Osteoblast (primary cell): ENCODE measurements around the gene CUX1. TPM values are rescaled to one million over a fixed set of nuclear protein-coding genes. Genes with fewer than 3 reads are reported as not detected.
A peak's percentile ranks its signal among the peaks of the same experiment; 100 is the strongest.

Experiments used
- DNase-seq: peaks from one replicate; pipeline ENCODE4 v3.0.0; 2011; ENCODE audit warnings: low spot score, mixed read lengths; ENCODE audit not compliant: insufficient read length; ENCODE audit errors: missing footprints
- H2AFZ ChIP-seq: 2 replicates; pipeline ENCODE4 v1.6.0; 2011; ENCODE audit warnings: mild to moderate bottlenecking, low read length
- H3K27ac ChIP-seq: 2 replicates; pipeline ENCODE4 v1.5.1; 2011; ENCODE audit warnings: mild to moderate bottlenecking, low read depth, low read length, moderate library complexity
- H3K27me3 ChIP-seq: 2 replicates; pipeline ENCODE4 v1.6.0; 2012; ENCODE audit warnings: mild to moderate bottlenecking, control low read depth, inconsistent platforms, low read length, moderate library complexity; ENCODE audit not compliant: insufficient read depth
- H3K36me3 ChIP-seq: 2 replicates; pipeline ENCODE4 v1.5.1; 2011; ENCODE audit warnings: mild to moderate bottlenecking, low read length, control low read depth, moderate library complexity; ENCODE audit not compliant: insufficient read depth
- H3K4me1 ChIP-seq: 2 replicates; pipeline ENCODE4 v1.5.1; 2011; ENCODE audit warnings: mild to moderate bottlenecking, low read length, control low read depth, moderate library complexity; ENCODE audit not compliant: insufficient read depth
- H3K4me2 ChIP-seq: 2 replicates; pipeline ENCODE4 v1.6.0; 2011; ENCODE audit warnings: mild to moderate bottlenecking, low read length; ENCODE audit not compliant: insufficient read depth
- H3K4me3 ChIP-seq: fragments of 200-600 bp; sonication (generic); 3 replicates; pipeline ENCODE4 v1.5.1; 2012; ENCODE audit warnings: mild to moderate bottlenecking, low read length, inconsistent platforms; ENCODE audit not compliant: insufficient read depth
- H3K79me2 ChIP-seq: 2 replicates; pipeline ENCODE4 v1.6.0; 2012; ENCODE audit warnings: mild to moderate bottlenecking, low read length, control low read depth, inconsistent platforms; ENCODE audit not compliant: insufficient read depth
- H3K9me3 ChIP-seq: 2 replicates; pipeline ENCODE4 v1.5.1; 2011; ENCODE audit warnings: low read depth, low read length, control low read depth
- H4K20me1 ChIP-seq: 2 replicates; pipeline ENCODE4 v1.6.0; 2012; ENCODE audit warnings: mild to moderate bottlenecking, low read length, control low read depth; ENCODE audit not compliant: insufficient read depth
- CTCF ChIP-seq: IDR thresholded peaks from 2 replicates; pipeline ENCODE4 v1.5.1; 2011; ENCODE audit warnings: mild to moderate bottlenecking, low read depth, low read length, moderate library complexity; ENCODE audit errors: extremely low read depth
- total RNA-seq: library from RNA; depleted of rRNA; stranded (reverse); fragments of >200 nt; gene quantifications from 2 replicates; pipeline ENCODE4 v1.2.3, GENCODE V29; 2012

Gene CUX1
- total RNA-seq, 1 donor, result 41.6 TPM

GRCh38 chr7:101945034-101945758 lies 127.8 kb downstream of the CUX1 start:
- Histone ChIP-seq H3K4me3 (no peak overlapping the region), H4K20me1 (peaks cover 49% of the 10 kb centered on the region), H3K4me1 (peaks cover 21% of the 10 kb centered on the region), H3K27ac (no peak overlapping the region), H3K9me3 (no peaks in the 10 kb centered on the region), H2AFZ (no peak overlapping the region), H3K4me2 (no peak overlapping the region), H3K27me3 (no peaks in the 10 kb centered on the region), H3K79me2 (peaks cover 30% of the 10 kb centered on the region), H3K36me3 (no peaks in the 10 kb centered on the region)
- TF ChIP-seq CTCF, result no peak
- DNase-seq, result no peak

- H3K4me2 ChIP-seq, result no peak overlapping the region
- no peaks in the 10 kb centered on the region for H3K36me3 ChIP-seq
- H3K27ac ChIP-seq, result no peak overlapping the region
- no peak overlapping the region for H3K4me3 ChIP-seq
- peaks cover 15% of the 10 kb centered on the region for H3K4me1 ChIP-seq
- TF ChIP-seq CTCF, result no peak
- H3K9me3 ChIP-seq, result no peaks in the 10 kb centered on the region
- H3K79me2 ChIP-seq, result peaks cover 29% of the 10 kb centered on the region
- no peak overlapping the region for H2AFZ ChIP-seq
- no peaks in the 10 kb centered on the region for H3K27me3 ChIP-seq
- H4K20me1 ChIP-seq, result peaks cover 30% of the 10 kb centered on the region
- no peak for DNase-seq
Measured at GRCh38 chr7:101947899-101948298, 130.5 kb downstream of the CUX1 start.

GRCh38 chr7:101948650-101949049 lies 131.2 kb downstream of the CUX1 start:
- Histone ChIP-seq H4K20me1 (peaks cover 27% of the 10 kb centered on the region), H3K4me3 (no peak overlapping the region), H3K27me3 (no peaks in the 10 kb centered on the region), H3K9me3 (no peaks in the 10 kb centered on the region), H2AFZ (no peak overlapping the region), H3K79me2 (peaks cover 26% of the 10 kb centered on the region), H3K4me1 (peaks cover 23% of the 10 kb centered on the region), H3K27ac (no peak overlapping the region), H3K4me2 (no peak overlapping the region), H3K36me3 (no peaks in the 10 kb centered on the region)
- DNase-seq, result no peak
- TF ChIP-seq CTCF, result no peak

DNA sequence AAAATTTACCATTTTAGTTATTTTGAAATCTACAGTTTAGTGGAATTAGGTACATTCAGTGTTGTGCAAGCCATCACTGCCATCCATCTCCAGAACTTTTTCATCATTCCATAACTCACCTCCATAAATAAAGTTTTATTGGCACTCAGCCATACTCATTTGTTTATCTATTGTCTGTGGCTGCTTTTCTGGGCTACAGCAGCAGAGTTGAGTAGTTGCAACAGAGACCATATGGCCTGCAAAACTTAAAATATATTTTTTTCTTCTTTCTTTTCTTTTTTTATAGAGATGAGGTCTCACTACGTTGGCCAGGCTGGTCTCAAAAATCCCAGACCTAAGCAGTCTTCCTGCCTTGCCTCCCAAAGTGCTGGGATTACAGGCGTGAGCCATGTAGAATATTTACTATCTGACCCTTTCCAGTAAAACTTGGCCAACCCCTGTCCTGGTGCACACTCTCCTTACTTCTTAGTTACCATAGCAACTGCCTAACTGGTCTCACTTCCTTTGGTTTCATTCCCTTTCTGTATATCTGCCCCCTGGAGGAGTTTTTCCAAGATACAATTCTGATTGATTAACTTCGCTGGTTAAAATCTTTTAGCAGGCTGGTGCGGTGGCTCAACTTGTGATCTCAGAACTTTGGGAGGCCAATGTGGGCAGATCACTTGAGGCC lies 133.2 kb downstream of the CUX1 start:
- H3K36me3 ChIP-seq, result no peaks in the 10 kb centered on the region
- peak; percentile 91 for DNase-seq
- H2AFZ ChIP-seq, result no peak overlapping the region
- H3K9me3 ChIP-seq, result no peaks in the 10 kb centered on the region
- H3K27ac ChIP-seq, result peak overlapping the region; percentile 42
- peaks cover 13% of the 10 kb centered on the region for H4K20me1 ChIP-seq
- peak; percentile 24 for TF ChIP-seq CTCF
- no peak overlapping the region for H3K4me2 ChIP-seq
- peaks cover 31% of the 10 kb centered on the region for H3K79me2 ChIP-seq
- no peak overlapping the region for H3K4me3 ChIP-seq
- H3K4me1 ChIP-seq, result peaks cover 28% of the 10 kb centered on the region
- H3K27me3 ChIP-seq, result no peaks in the 10 kb centered on the region
